ENCODE results near the gene CAMLG.

DNA sequence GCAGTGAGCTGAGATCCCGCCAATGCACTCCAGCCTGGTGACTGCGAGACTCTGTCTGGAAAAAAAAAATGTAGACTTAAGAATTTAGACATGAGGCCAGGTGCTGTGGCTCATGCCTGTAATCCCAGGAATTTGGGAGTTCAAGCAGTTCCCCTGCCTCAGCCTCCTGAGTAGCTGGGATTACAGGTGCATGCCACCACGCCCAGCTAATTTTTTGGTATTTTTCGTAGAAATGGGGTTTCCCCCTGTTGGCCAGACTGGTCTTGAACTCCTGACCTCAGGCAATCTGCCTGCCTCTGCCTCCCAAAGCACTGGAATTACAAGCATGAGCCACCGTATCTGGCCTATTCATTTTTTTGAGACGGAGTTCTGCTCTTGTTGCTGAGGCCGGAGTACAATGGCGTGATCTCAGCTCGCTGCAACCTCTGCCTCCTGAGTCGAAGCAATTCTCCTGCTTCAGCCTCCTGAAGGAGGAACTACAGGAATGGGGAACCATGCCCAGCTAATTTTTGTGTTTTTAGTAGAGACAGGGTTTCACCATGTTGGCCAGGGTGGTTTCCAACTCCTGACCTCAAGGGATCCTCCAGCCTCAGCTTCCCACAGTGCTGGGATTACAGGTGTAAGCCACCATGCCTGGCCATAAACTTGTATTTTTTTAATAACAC lies 34.2 kb downstream of the CAMLG start:
- TF ChIP-seq, protein P1, sequence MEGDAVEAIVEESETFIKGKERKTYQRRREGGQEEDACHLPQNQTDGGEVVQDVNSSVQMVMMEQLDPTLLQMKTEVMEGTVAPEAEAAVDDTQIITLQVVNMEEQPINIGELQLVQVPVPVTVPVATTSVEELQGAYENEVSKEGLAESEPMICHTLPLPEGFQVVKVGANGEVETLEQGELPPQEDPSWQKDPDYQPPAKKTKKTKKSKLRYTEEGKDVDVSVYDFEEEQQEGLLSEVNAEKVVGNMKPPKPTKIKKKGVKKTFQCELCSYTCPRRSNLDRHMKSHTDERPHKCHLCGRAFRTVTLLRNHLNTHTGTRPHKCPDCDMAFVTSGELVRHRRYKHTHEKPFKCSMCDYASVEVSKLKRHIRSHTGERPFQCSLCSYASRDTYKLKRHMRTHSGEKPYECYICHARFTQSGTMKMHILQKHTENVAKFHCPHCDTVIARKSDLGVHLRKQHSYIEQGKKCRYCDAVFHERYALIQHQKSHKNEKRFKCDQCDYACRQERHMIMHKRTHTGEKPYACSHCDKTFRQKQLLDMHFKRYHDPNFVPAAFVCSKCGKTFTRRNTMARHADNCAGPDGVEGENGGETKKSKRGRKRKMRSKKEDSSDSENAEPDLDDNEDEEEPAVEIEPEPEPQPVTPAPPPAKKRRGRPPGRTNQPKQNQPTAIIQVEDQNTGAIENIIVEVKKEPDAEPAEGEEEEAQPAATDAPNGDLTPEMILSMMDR (IDR thresholded peaks at IDR 0.05), result no peak
- TF ChIP-seq POLR2A (IDR thresholded peaks at IDR 0.05), result no peak
